ENCODE measurements around the gene TMEM115. TPM values are rescaled to one million over a fixed set of nuclear protein-coding genes. Genes with fewer than 3 reads are reported as not detected.

TMEM115 gene
- total and polyA plus RNA-seq, 10 of the 15 experiments (the other 5 are each of a cell fraction or from before 2014, with no cell fraction given): 1.9 to 18.7 (median 13.2) TPM

GRCh38 chr3:50370594-50370993, 11.3 kb upstream of the TMEM115 start (continued):
- 0 out of 2 replicates have a peak, but pooled peaks have one; percentile 8 for TF ChIP-seq RAD21 (IDR thresholded peaks at IDR 0.05; ENCODE audit: insufficient read depth, low read depth, low read length)
- no peak for TF ChIP-seq ZNF592 (IDR thresholded peaks at IDR 0.05)
- TF ChIP-seq, protein P1, sequence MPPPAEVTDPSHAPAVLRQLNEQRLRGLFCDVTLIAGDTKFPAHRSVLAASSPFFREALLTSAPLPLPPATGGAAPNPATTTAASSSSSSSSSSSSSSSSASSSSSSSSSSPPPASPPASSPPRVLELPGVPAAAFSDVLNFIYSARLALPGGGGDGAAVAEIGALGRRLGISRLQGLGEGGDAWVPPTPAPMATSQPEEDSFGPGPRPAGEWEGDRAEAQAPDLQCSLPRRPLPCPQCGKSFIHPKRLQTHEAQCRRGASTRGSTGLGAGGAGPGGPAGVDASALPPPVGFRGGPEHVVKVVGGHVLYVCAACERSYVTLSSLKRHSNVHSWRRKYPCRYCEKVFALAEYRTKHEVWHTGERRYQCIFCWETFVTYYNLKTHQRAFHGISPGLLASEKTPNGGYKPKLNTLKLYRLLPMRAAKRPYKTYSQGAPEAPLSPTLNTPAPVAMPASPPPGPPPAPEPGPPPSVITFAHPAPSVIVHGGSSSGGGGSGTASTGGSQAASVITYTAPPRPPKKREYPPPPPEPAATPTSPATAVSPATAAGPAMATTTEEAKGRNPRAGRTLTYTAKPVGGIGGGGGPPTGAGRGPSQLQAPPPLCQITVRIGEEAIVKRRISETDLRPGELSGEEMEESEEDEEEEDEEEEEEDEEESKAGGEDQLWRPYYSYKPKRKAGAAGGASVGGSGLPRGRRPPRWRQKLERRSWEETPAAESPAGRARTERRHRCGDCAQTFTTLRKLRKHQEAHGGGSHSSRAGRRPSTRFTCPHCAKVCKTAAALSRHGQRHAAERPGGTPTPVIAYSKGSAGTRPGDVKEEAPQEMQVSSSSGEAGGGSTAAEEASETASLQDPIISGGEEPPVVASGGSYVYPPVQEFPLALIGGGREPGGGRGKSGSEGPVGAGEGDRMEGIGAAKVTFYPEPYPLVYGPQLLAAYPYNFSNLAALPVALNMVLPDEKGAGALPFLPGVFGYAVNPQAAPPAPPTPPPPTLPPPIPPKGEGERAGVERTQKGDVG (CRISPR knock-in tag; IDR thresholded peaks at IDR 0.05): no peak
- TF ChIP-seq, protein P2, sequence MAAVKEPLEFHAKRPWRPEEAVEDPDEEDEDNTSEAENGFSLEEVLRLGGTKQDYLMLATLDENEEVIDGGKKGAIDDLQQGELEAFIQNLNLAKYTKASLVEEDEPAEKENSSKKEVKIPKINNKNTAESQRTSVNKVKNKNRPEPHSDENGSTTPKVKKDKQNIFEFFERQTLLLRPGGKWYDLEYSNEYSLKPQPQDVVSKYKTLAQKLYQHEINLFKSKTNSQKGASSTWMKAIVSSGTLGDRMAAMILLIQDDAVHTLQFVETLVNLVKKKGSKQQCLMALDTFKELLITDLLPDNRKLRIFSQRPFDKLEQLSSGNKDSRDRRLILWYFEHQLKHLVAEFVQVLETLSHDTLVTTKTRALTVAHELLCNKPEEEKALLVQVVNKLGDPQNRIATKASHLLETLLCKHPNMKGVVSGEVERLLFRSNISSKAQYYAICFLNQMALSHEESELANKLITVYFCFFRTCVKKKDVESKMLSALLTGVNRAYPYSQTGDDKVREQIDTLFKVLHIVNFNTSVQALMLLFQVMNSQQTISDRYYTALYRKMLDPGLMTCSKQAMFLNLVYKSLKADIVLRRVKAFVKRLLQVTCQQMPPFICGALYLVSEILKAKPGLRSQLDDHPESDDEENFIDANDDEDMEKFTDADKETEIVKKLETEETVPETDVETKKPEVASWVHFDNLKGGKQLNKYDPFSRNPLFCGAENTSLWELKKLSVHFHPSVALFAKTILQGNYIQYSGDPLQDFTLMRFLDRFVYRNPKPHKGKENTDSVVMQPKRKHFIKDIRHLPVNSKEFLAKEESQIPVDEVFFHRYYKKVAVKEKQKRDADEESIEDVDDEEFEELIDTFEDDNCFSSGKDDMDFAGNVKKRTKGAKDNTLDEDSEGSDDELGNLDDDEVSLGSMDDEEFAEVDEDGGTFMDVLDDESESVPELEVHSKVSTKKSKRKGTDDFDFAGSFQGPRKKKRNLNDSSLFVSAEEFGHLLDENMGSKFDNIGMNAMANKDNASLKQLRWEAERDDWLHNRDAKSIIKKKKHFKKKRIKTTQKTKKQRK (IDR thresholded peaks at IDR 0.05; ENCODE audit: low read depth, low read length): no peak
- no peak for TF ChIP-seq HCFC1 (IDR thresholded peaks at IDR 0.05; ENCODE audit: low read length)
- TF ChIP-seq, protein P3, sequence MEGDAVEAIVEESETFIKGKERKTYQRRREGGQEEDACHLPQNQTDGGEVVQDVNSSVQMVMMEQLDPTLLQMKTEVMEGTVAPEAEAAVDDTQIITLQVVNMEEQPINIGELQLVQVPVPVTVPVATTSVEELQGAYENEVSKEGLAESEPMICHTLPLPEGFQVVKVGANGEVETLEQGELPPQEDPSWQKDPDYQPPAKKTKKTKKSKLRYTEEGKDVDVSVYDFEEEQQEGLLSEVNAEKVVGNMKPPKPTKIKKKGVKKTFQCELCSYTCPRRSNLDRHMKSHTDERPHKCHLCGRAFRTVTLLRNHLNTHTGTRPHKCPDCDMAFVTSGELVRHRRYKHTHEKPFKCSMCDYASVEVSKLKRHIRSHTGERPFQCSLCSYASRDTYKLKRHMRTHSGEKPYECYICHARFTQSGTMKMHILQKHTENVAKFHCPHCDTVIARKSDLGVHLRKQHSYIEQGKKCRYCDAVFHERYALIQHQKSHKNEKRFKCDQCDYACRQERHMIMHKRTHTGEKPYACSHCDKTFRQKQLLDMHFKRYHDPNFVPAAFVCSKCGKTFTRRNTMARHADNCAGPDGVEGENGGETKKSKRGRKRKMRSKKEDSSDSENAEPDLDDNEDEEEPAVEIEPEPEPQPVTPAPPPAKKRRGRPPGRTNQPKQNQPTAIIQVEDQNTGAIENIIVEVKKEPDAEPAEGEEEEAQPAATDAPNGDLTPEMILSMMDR (IDR thresholded peaks at IDR 0.05 in 2 of 3, conservative IDR thresholded peaks at IDR 0.05 in 1 of 3; ENCODE audit: control insufficient read depth in 2 of 3, extremely low read depth in 1 of 3, insufficient read depth in 1 of 3, low read depth in 3 of 3, low read length in 3 of 3): 0 out of 6 replicates have a peak, but pooled peaks of 1 of the 3 experiments have one; percentile 7
- TF ChIP-seq CUX1 (IDR thresholded peaks at IDR 0.05; ENCODE audit: insufficient replicate concordance, low read depth, low read length): no peak
- TF ChIP-seq JUND (IDR thresholded peaks at IDR 0.05; ENCODE audit: low read depth, low read length): no peak
